ENCODE measurements around the gene RNF115. TPM values are rescaled to one million over a fixed set of nuclear protein-coding genes. Genes with fewer than 3 reads are reported as not detected.
A peak's percentile ranks its signal among the peaks of the same experiment; 100 is the strongest.

The RNF115 gene
- total RNA-seq, 1 experiment from 2014 or later, result 17.5 TPM

GRCh38 chr1:145711213-145711651 lies 112.7 kb downstream of the RNF115 start:
- CTCF ChIA-PET, result interaction anchor here (1.0 kb wide), 1 partner anchor 10 kb away, joined by 13 read pairs; no protein-coding TSS in a partner anchor
- no peak for TF ChIP-seq CTCF (IDR thresholded peaks at IDR 0.05; ENCODE audit: insufficient read depth in 1 of 2, low read depth in 1 of 2, low read length in 1 of 2, severe bottlenecking in 1 of 2, unreplicated experiment in 1 of 2)
- no peak overlapping the region for H3K4me3 ChIP-seq (ENCODE audit: low read depth, low read length)
- no peaks in the 10 kb centered on the region for H3K9me3 Mint-ChIP-seq (ENCODE audit: unreplicated experiment)
- H3K4me1 Mint-ChIP-seq (ENCODE audit: low read depth, unreplicated experiment), result peaks cover 50% of the 10 kb centered on the region
- no peaks in the 10 kb centered on the region for H3K27me3 ChIP-seq (replicated peaks; ENCODE audit: control insufficient read depth, insufficient read depth, low read length)
- H3K4me3 Mint-ChIP-seq (ENCODE audit: unreplicated experiment), result peak overlapping the region; percentile 65
- H3K27ac Mint-ChIP-seq (ENCODE audit: unreplicated experiment), result peak overlapping the region; percentile 91
- peak; percentile 89 to 93 for DNase-seq
- no TSS peak for BruUV-seq (replicated peaks)
- H3K4me1 ChIP-seq, result peaks cover 81% of the 10 kb centered on the region
- POLR2A ChIA-PET, result interaction anchor here (1.3 kb wide), 1 partner anchor 10 kb away, joined by 5 read pairs; no protein-coding TSS in a partner anchor
- H3K27me3 Mint-ChIP-seq (ENCODE audit: insufficient read depth, unreplicated experiment), result no peaks in the 10 kb centered on the region
- intact Hi-C loops (cut with micrococcal nuclease; ENCODE audit: unreplicated experiment), result loop anchor here (1.0 kb wide), 2 partner anchors 10 to 29 kb away; no protein-coding TSS in a partner anchor
- H3K36me3 Mint-ChIP-seq (ENCODE audit: insufficient read depth, unreplicated experiment), result peaks cover 22% of the 10 kb centered on the region
- no peaks in the 10 kb centered on the region for H3K36me3 ChIP-seq (ENCODE audit: control insufficient read depth, insufficient read depth, low read length)
- H3K9me3 ChIP-seq, result no peaks in the 10 kb centered on the region

GRCh38 chr1:145710291-145711027 lies 113.4 kb downstream of the RNF115 start:
- no peak overlapping the region for H3K4me3 ChIP-seq (ENCODE audit: low read depth, low read length)
- peak overlapping the region; percentile 65 for H3K4me3 Mint-ChIP-seq (ENCODE audit: unreplicated experiment)
- H3K9me3 Mint-ChIP-seq (ENCODE audit: unreplicated experiment), result no peaks in the 10 kb centered on the region
- DNase-seq, result no peak
- ChIA-PET CTCF (interaction anchor here (1.0 kb wide), 1 partner anchor 11 kb away, joined by 13 read pairs; no protein-coding TSS in a partner anchor), POLR2A (interaction anchor here (1.3 kb wide), 1 partner anchor 11 kb away, joined by 5 read pairs; no protein-coding TSS in a partner anchor)
- TF ChIP-seq CTCF (IDR thresholded peaks at IDR 0.05; ENCODE audit: insufficient read depth in 1 of 2, low read depth in 1 of 2, low read length in 1 of 2, severe bottlenecking in 1 of 2, unreplicated experiment in 1 of 2), result no peak
- peaks cover 81% of the 10 kb centered on the region for H3K4me1 ChIP-seq
- H3K27me3 ChIP-seq (replicated peaks; ENCODE audit: control insufficient read depth, insufficient read depth, low read length), result no peaks in the 10 kb centered on the region
- intact Hi-C loops (cut with micrococcal nuclease; ENCODE audit: unreplicated experiment), result loop anchor here (1.0 kb wide), 2 partner anchors 11 to 30 kb away; no protein-coding TSS in a partner anchor
- no peaks in the 10 kb centered on the region for H3K27me3 Mint-ChIP-seq (ENCODE audit: insufficient read depth, unreplicated experiment)
- peak overlapping the region; percentile 91 for H3K27ac Mint-ChIP-seq (ENCODE audit: unreplicated experiment)
- no peaks in the 10 kb centered on the region for H3K9me3 ChIP-seq
- no TSS peak for BruUV-seq (replicated peaks)
- H3K36me3 ChIP-seq (ENCODE audit: control insufficient read depth, insufficient read depth, low read length), result no peaks in the 10 kb centered on the region
- peaks cover 22% of the 10 kb centered on the region for H3K36me3 Mint-ChIP-seq (ENCODE audit: insufficient read depth, unreplicated experiment)
- H3K4me1 Mint-ChIP-seq (ENCODE audit: low read depth, unreplicated experiment), result peaks cover 44% of the 10 kb centered on the region

DNA sequence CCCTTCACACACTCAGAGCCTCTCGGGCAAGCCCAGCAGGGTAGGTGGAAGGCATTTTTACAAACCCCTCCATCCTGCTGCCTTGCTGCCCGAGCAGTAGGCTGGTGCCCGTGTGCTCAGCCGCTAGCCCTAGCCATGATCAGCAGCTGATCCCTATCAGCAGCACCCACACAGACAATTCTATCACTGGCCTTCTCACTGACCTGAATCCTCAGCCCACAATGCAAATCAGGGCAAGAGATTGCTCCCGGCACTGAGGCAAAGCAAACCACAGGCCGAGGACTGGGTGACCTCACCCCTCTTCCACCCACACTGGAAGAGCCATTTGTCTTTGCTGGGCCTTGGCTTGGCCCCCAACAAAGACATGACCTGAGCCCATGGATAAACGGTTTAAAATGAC lies 115.8 kb downstream of the RNF115 start:
- DNase-seq, result peak; percentile 31 to 71
- no peaks in the 10 kb centered on the region for H3K9me3 ChIP-seq
- no peak for TF ChIP-seq CTCF (IDR thresholded peaks at IDR 0.05; ENCODE audit: insufficient read depth in 1 of 2, low read depth in 1 of 2, low read length in 1 of 2, severe bottlenecking in 1 of 2, unreplicated experiment in 1 of 2)
- peak overlapping the region; percentile 3; the same call in 1 of the 2 replicates for H3K4me3 ChIP-seq (ENCODE audit: low read depth, low read length)
- no peaks in the 10 kb centered on the region for H3K27me3 ChIP-seq (replicated peaks; ENCODE audit: control insufficient read depth, insufficient read depth, low read length)
- Mint-ChIP-seq H3K4me3 (ENCODE audit: unreplicated experiment) (peak overlapping the region; percentile 60), H3K27me3 (ENCODE audit: insufficient read depth, unreplicated experiment) (no peaks in the 10 kb centered on the region), H3K4me1 (ENCODE audit: low read depth, unreplicated experiment) (peaks cover 33% of the 10 kb centered on the region), H3K27ac (ENCODE audit: unreplicated experiment) (peak overlapping the region; percentile 83), H3K9me3 (ENCODE audit: unreplicated experiment) (no peaks in the 10 kb centered on the region), H3K36me3 (ENCODE audit: insufficient read depth, unreplicated experiment) (peaks cover 22% of the 10 kb centered on the region)
- peaks cover 71% of the 10 kb centered on the region for H3K4me1 ChIP-seq
- ChIA-PET CTCF (interaction anchor here (1.4 kb wide), 1 partner anchor 8 kb away, joined by 5 read pairs; no protein-coding TSS in a partner anchor), POLR2A (no interaction called here)
- intact Hi-C loops (cut with micrococcal nuclease; ENCODE audit: unreplicated experiment), result no loop called here
- no peaks in the 10 kb centered on the region; the same call in none of the 2 replicates for H3K36me3 ChIP-seq (ENCODE audit: control insufficient read depth, insufficient read depth, low read length)
- no TSS peak for BruUV-seq (replicated peaks)

Measured in Caco-2 (cell line).